GM12891 (cell line): ENCODE results near the gene SEPTIN11.

Source experiments
- DNase-seq: peaks from one replicate; pipeline ENCODE4 v3.0.0; 2011; ENCODE audit warnings: low spot score; ENCODE audit not compliant: insufficient read length
- FAIRE-seq: peaks from 2 replicates; lab custom pipeline; 2011; peaks lifted over from hg19 to GRCh38; lab: Jason Lieb, UNC
- PAX5 ChIP-seq: IDR thresholded peaks from 2 replicates; pipeline ENCODE4 v1.6.1; 2011; ENCODE audit warnings: low read length, moderate library complexity, mild to moderate bottlenecking; ENCODE audit not compliant: insufficient read depth, severe bottlenecking
- POLR2A ChIP-seq: IDR thresholded peaks from 2 replicates; pipeline ENCODE4 v1.6.1; 2011; ENCODE audit warnings: low read depth, low read length, control low read depth
- POLR2AphosphoS5 ChIP-seq: IDR thresholded peaks from 2 replicates; pipeline ENCODE4 v1.6.1; 2011; ENCODE audit warnings: low read depth, low read length, control low read depth
- POU2F2 ChIP-seq: IDR thresholded peaks from 2 replicates; pipeline ENCODE4 v1.6.1; 2011; ENCODE audit warnings: low read depth, mild to moderate bottlenecking, control low read depth, low read length, moderate library complexity
- SPI1 ChIP-seq: IDR thresholded peaks from 2 replicates; pipeline ENCODE4 v1.6.1; 2011; ENCODE audit warnings: low read depth, low read length, control low read depth
- TAF1 ChIP-seq: IDR thresholded peaks from 2 replicates; pipeline ENCODE4 v1.6.1; 2011; ENCODE audit warnings: low read depth, low read length, control low read depth

SEPTIN11 gene

DNA sequence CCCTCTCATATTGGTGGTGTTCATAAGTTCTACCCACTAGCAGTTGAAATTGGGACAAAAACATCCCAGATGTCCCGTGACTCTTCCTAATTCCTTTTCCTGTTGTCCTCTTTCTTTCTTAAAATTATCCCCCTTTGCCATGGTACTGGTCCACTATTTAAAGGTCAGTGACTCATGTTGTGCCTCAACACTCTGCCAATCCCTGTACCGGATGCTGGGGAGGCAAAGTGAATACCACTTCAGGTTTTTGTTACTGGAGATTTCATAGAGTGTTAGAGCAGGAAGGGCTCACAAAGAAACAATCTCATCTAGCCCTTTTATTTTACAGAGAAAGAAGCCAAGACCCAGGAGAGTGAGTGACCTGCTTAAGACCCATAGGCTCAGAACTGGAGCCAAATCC lies 24.6 kb downstream of the SEPTIN11 start:
- peak; percentile 26 for FAIRE-seq
- no peak for DNase-seq
- TF ChIP-seq POU2F2 (no peak), TAF1 (no peak), POLR2AphosphoS5 (no peak), SPI1 (no peak), POLR2A (no peak), PAX5 (no peak)

DNA sequence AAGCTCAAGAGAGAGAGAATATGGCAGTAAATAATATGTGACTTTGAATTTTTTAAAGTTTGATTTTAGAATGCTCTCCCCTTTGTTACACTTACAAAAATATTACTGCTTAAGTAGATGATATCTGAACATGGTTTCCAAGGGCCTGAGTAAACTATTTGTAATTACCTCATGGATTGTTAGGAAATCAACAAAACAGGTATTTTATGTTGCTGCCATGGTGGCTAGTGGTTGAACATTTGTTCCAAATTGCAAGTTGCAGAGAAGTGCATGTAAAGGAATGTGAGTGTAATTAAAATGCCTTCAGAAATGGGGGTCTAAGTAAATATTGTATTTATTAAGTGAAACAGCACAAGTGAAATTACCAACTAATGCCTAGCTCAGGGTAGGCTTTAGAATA lies 27.6 kb downstream of the SEPTIN11 start:
- FAIRE-seq, result no peak
- DNase-seq, result no peak
- TF ChIP-seq POLR2A, result no peak
- TF ChIP-seq TAF1, result no peak
- no peak for TF ChIP-seq POLR2AphosphoS5
- no peak for TF ChIP-seq SPI1
- no peak for TF ChIP-seq POU2F2
- TF ChIP-seq PAX5, result no peak

DNA sequence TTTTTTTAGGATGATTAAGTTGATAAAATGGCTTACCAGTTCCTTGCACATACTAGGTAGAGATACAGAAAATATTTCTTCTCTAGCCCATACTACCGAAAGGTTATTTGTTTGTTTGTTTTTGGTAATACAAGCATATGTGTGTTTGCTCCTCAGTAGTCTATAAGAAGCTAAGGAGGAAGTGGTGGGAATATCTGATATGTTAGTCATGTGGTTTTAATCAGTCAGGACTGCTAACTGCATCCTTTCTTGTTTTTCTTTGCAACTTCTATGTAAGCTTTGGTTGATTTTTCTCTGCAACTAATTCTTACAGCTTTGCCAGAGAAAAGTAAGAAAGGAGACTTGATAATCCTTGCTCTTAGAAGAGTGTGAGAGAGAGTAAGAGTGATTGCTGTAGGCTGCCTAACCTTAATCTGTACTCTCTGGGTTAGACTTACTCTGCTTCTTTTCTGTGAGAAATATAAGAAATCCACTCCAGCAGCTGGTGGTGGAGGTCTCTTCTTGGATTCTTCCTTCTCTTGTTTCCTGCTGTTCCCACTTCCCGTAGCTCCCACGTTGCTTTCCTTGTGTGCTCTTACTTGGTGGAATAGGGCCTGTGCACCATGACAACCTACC lies 28.3 kb downstream of the SEPTIN11 start:
- FAIRE-seq (no peak), DNase-seq (no peak)
- TF ChIP-seq SPI1, result no peak

DNA sequence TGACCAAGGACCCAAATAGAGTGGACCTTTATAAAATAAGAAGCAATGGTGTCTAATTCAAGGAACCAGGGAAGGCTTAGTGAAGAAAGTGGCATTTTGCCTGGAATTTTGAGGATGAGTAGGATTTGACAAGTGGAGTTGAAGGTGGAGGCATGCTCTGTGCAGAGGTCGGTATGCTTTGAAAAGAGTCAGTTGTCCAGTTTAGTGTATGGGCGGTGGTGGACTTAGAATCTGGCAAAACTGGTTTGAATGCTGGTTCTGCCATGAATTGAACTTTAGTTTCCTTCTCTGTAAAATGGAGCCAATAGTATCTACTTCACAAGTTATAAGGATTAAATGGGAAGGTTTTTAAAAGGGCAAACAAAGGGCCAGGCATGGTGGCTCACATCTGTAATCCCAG lies 29.7 kb downstream of the SEPTIN11 start:
- DNase-seq, result no peak
- no peak for FAIRE-seq
- TF ChIP-seq TAF1, result no peak
- TF ChIP-seq POU2F2, result no peak
- TF ChIP-seq POLR2AphosphoS5, result no peak
- TF ChIP-seq PAX5, result no peak
- TF ChIP-seq SPI1, result no peak
- no peak for TF ChIP-seq POLR2A

DNA sequence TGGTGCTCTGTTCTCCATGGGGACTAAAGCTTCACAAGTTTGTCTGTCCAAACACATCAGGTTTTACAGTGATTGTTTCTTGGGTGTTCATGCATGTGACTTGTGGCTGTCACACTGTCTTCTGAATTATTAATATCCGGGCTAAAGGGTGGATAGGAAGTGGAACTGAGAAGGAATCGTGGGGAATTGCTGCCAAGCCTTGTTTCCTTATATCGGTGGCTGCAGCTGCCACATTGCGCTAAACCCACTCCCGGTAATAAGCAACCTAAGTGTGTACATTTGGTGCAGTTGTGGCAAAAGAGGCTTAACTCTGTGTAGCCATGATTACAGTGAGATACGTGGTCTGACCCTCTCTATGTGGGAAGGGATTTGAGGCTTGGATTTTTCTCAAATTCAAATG lies 30.7 kb downstream of the SEPTIN11 start:
- TF ChIP-seq TAF1, result no peak
- no peak for TF ChIP-seq POLR2A
- no peak for TF ChIP-seq POU2F2
- TF ChIP-seq SPI1, result no peak
- TF ChIP-seq POLR2AphosphoS5, result no peak
- no peak for TF ChIP-seq PAX5
- no peak for FAIRE-seq
- DNase-seq, result no peak

DNA sequence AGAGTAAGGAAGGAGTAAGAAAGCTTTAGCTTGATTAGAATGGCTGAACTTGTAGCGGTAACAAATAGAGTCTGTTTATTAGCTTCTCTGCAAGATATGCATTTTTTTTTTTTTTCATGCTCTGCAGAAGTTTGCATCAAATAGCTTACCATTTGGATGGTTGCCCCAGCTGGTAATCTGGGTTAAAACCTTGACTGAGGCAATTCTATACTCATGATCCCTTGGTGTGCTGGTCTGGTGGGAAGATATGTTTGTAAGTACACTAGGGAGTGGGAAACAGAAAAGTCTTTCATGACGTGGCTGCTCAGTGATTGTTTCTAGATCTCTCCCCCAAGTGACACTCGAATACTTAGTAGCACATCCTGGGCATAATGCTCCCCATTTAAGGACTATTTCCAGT lies 32.1 kb downstream of the SEPTIN11 start:
- TF ChIP-seq PAX5 (no peak), POU2F2 (no peak), POLR2AphosphoS5 (no peak), TAF1 (no peak), SPI1 (no peak), POLR2A (no peak)
- DNase-seq (no peak), FAIRE-seq (peak; percentile 9)

DNA sequence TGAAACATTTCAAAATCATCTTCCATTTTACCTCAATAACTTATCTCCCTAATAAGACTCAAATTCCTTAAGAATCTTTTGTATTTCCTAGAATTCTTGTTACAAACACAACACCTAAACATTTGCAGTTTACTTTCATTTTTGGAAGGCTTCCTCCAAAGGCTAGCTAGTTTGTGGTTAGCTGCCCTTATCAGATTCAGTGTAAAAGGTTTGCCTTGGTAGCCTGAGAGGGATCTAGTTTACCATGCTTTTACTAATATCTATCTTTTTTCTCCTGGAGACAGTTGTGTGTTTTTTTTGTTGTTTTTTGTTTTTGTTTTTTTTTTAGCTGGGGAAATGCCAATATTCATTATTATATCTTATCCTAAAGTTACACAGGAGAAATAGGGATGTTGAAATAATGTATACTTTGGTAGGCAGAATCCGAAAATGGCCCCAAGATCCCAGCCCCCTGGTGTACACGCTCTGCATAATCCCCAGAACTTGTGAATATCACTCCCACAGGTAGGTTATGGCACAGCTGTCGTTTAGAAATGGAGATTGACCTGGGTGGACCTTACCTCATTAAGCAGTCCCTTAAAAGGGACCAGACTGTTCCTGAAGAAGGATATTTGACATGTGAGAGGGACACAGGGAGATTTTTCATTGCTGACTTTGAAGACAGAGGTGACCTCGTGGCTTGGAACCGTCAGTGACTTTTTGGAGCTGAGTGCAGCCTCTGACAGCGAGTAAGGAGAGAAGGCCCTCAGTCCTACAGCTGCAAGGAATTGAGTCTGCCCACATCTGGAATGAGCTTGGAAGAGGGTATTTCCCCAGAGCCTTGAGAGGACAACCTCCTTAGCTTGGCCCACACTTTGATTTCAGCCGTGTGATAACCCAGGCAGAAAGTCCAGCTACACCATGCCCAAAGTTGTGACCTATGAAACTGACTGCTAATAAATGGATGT lies 33.4 kb downstream of the SEPTIN11 start:
- TF ChIP-seq TAF1 (no peak), POLR2AphosphoS5 (no peak), POU2F2 (no peak), SPI1 (no peak), PAX5 (no peak), POLR2A (no peak)
- DNase-seq, result no peak
- FAIRE-seq, result no peak

DNA sequence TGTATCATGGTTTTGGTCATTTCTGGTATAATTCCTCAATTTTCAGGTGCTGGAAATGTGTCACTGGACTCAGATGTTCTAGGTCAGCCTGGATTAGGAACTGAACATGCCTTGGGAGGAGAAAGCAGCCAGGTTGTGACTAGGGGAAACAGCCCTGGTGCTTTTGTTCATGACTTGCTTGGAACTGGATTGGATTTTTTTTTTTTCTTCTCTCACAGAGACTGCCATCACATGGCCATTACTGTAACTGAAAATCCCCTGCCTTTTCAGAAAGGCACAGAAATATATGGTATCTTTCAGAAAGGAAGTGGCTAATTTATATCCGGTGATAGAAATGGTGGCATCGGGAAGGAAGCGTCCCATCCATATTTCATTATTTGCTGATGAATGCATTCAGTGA lies 34.6 kb downstream of the SEPTIN11 start:
- FAIRE-seq, result peak; percentile 80
- no peak for DNase-seq
- peak; percentile 68 for TF ChIP-seq SPI1
- TF ChIP-seq POLR2A, result no peak

DNA sequence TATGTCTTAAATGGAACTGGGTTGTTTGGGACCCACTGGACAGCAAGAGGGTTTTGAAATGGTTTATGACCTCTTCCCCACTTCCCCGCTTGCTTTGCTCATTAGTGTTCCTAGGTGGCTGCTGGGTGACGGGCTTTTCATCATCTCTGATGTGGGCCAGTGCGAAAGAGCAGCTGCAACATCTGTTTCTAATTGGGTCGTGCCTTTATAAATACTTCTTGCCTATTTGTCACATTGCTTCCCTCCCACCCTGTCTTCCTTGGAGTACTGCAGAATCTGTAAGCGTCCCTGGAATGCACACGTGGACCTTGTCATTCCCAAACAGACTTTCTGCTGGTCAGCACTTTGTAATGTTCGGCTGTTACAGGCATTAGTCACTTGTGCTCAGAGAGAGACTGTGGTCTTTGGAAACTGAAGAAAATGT lies 35.2 kb downstream of the SEPTIN11 start:
- TF ChIP-seq POLR2AphosphoS5 (no peak), SPI1 (no peak), TAF1 (no peak), PAX5 (no peak), POLR2A (no peak)
- FAIRE-seq, result no peak
- no peak for DNase-seq

DNA sequence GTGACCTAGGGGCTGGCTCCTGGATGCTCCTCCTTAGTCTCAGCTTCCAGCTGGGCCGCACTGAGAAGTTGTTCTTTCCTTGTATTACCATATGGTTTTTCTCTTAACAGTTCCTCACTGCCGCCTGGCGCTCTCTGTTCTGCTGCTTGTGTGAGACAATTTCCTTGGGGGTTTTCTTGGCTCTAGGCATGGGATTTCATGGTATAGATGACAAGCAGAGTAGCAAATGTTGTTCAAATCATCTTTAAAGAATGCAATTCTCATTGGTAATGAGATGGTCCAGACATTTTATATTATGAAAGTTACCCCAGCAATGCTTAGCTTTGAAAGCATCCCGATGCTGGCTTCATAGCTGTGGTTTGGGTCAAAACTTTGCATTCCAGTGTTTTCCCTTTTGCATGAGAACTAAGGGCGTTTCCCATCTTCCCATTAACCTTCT lies 37.6 kb downstream of the SEPTIN11 start:
- DNase-seq, result no peak
- no peak for FAIRE-seq
- TF ChIP-seq POLR2A (no peak), PAX5 (no peak)
